Measurements from ENCODE around the gene CES1. TPM values are rescaled to one million over a fixed set of nuclear protein-coding genes. Genes with fewer than 3 reads are reported as not detected.

The CES1 gene
- total RNA-seq, 1 donor from 2014 or later: 401 TPM

Other genes with a start within 250 kb of the CES1 start
- 0.64 TPM for gene SLC6A2, start 177.1 kb downstream of the CES1 start, total RNA-seq
- gene CES5A, start 42.3 kb upstream of the CES1 start, total RNA-seq: not detected

Data from mesenteric fat pad (tissue), 1 donor.